ENCODE data around the gene MEP1A. TPM values are rescaled to one million over a fixed set of nuclear protein-coding genes. Genes with fewer than 3 reads are reported as not detected.
"Not testable (repeated sequence)": the region's sequence is repeated elsewhere in the genome, so short reads cannot be mapped to it uniquely, and the experiment has no call there.

MEP1A gene
- total RNA-seq, 4 donors from 2014 or later, result 0.30 to 0.34 TPM; not detected in 2

DNA sequence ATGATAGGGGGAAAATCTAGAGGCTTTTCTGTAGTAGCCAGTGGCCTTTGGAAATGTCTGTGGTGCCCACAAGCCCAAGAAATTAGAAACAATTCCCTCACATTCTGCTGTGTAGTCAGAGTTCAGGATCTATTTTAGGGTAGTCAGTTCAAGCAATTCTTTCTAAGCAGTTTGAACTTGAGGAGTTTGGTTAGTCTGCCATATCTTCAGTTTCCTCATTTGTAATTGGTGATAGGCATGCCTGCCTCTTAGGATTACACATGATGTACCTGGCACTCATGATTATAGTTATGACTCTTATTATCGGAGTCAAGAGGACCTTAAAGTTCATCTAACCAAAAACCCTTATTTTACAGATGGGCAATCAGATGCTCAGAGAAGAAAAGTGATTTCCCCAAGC is 21.2 kb upstream of the MEP1A start:
- Histone ChIP-seq H3K9me3 (no peaks in the 10 kb centered on the region), H3K27me3 (no peaks in the 10 kb centered on the region), H3K4me1 (no peaks in the 10 kb centered on the region), H3K4me3 (no peak overlapping the region), H3K36me3 (no peaks in the 10 kb centered on the region), H3K27ac (no peak overlapping the region)
- no peak for DNase-seq (ENCODE audit: low spot score in 2 of 2)
- TF ChIP-seq EP300 (IDR thresholded peaks at IDR 0.05) (no peak), POLR2A (IDR thresholded peaks at IDR 0.05) (no peak), CTCF (IDR thresholded peaks at IDR 0.05) (no peak), POLR2AphosphoS5 (IDR thresholded peaks at IDR 0.05) (no peak)
- 83% methylated on average over 1 of the region's 1 CpG for WGBS

DNA sequence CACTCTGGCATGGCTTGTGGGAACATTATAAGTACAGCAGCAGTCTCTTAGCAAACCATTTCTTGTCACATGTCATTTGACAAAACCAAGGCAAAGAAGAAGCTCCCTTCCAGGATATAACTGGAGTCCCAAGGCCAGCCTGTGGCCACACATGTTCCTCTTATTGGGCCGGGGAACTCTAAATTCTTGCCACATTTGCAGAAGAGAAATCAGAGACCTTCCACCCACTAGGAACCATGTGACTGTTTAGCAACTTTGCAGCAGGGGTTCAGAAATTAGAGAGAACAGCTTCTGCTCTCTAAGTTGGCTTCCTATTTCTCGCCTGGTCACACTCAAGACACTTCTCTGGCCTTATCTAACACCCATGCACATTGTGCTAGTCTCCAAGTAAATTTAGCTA is 20.4 kb upstream of the MEP1A start:
- H3K4me3 ChIP-seq, result no peak overlapping the region
- no peak overlapping the region for H3K27ac ChIP-seq
- H3K27me3 ChIP-seq, result no peaks in the 10 kb centered on the region
- no peaks in the 10 kb centered on the region for H3K9me3 ChIP-seq
- WGBS, result 75% methylated on average over 2 of the region's 2 CpGs
- no peak for DNase-seq (ENCODE audit: low spot score in 2 of 2)
- TF ChIP-seq CTCF (IDR thresholded peaks at IDR 0.05) (no peak), POLR2A (IDR thresholded peaks at IDR 0.05) (no peak), EP300 (IDR thresholded peaks at IDR 0.05) (no peak), POLR2AphosphoS5 (IDR thresholded peaks at IDR 0.05) (no peak)
- H3K4me1 ChIP-seq, result no peaks in the 10 kb centered on the region
- H3K36me3 ChIP-seq, result no peaks in the 10 kb centered on the region

- 50% methylated on average over 1 of the region's 1 CpG for WGBS
- no peak for DNase-seq (ENCODE audit: low spot score in 2 of 2)
- H3K27ac ChIP-seq, result no peak overlapping the region
- TF ChIP-seq POLR2A (IDR thresholded peaks at IDR 0.05) (no peak), EP300 (IDR thresholded peaks at IDR 0.05) (no peak), POLR2AphosphoS5 (IDR thresholded peaks at IDR 0.05) (no peak), CTCF (IDR thresholded peaks at IDR 0.05) (no peak)
- H3K27me3 ChIP-seq, result no peaks in the 10 kb centered on the region
- H3K9me3 ChIP-seq, result no peaks in the 10 kb centered on the region
- H3K4me3 ChIP-seq, result no peak overlapping the region
- H3K36me3 ChIP-seq, result no peaks in the 10 kb centered on the region
- no peaks in the 10 kb centered on the region for H3K4me1 ChIP-seq
Measured at GRCh38 chr6:46773201-46773855, 19.9 kb upstream of the MEP1A start.

GRCh38 chr6:46774736-46775135 is 18.5 kb upstream of the MEP1A start:
- H3K27ac ChIP-seq, H3K4me1 ChIP-seq: not testable (repeated sequence)

GRCh38 chr6:46776070-46776712 is 17.0 kb upstream of the MEP1A start:
- TF ChIP-seq EP300 (IDR thresholded peaks at IDR 0.05), result no peak
- TF ChIP-seq POLR2A (IDR thresholded peaks at IDR 0.05), result no peak
- no peak for TF ChIP-seq CTCF (IDR thresholded peaks at IDR 0.05)
- Histone ChIP-seq H3K27me3 (no peaks in the 10 kb centered on the region), H3K27ac (no peak overlapping the region), H3K4me3 (no peak overlapping the region), H3K4me1 (no peaks in the 10 kb centered on the region), H3K9me3 (no peaks in the 10 kb centered on the region), H3K36me3 (no peaks in the 10 kb centered on the region)
- WGBS, result 93% methylated on average over 5 of the region's 5 CpGs
- DNase-seq (ENCODE audit: low spot score in 2 of 2), result no peak

More at GRCh38 chr6:46774736-46775135, 18.5 kb upstream of the MEP1A start:
- H3K36me3 ChIP-seq; H3K27me3 ChIP-seq; H3K9me3 ChIP-seq; DNase-seq (ENCODE audit: low spot score in 2 of 2); H3K4me3 ChIP-seq: not testable (repeated sequence)
- WGBS, result 93% methylated on average over 16 of the region's 24 CpGs
